Glutamatergic neuron (in vitro differentiated cells): Measurements from ENCODE around the gene THAP3. TPM values are rescaled to one million over a fixed set of nuclear protein-coding genes. Genes with fewer than 3 reads are reported as not detected.
"Not testable (repeated sequence)": the region's sequence is repeated elsewhere in the genome, so short reads cannot be mapped to it uniquely, and the experiment has no call there.

Source experiments
- DNase-seq: peaks from one replicate; pipeline ENCODE4 v3.0.0; 2022
- H3K27ac Mint-ChIP-seq: one replicate; pipeline ENCODE4 v1.8.0; 2020; ENCODE audit warnings: mild to moderate bottlenecking, mixed read lengths, inconsistent platforms; ENCODE audit not compliant: unreplicated experiment
- H3K27me3 Mint-ChIP-seq: one replicate; pipeline ENCODE4 v1.8.0; 2020; ENCODE audit warnings: mild to moderate bottlenecking, moderate library complexity, mixed read lengths, inconsistent platforms; ENCODE audit not compliant: unreplicated experiment
- H3K36me3 Mint-ChIP-seq: one replicate; pipeline ENCODE4 v1.8.0; 2020; ENCODE audit warnings: mild to moderate bottlenecking, mixed read lengths, inconsistent platforms; ENCODE audit not compliant: unreplicated experiment
- H3K4me1 Mint-ChIP-seq: one replicate; pipeline ENCODE4 v1.8.0; 2020; ENCODE audit warnings: mild to moderate bottlenecking, low read depth, mixed read lengths, inconsistent platforms; ENCODE audit not compliant: unreplicated experiment
- H3K4me3 Mint-ChIP-seq: one replicate; pipeline ENCODE4 v1.8.0; 2020; ENCODE audit warnings: mild to moderate bottlenecking, mixed read lengths, inconsistent platforms; ENCODE audit not compliant: unreplicated experiment
- H3K9me3 Mint-ChIP-seq: one replicate; pipeline ENCODE4 v1.8.0; 2020; ENCODE audit warnings: mild to moderate bottlenecking, moderate library complexity, mixed read lengths, inconsistent platforms; ENCODE audit not compliant: unreplicated experiment
- total RNA-seq: library from RNA; stranded (reverse); fragmentation: NEBNext Ultra II Directional; extraction: Animal tissue kit (Norgen Biotek cat#: 25700); gene quantifications from one replicate; pipeline ENCODE4 v1.2.1, GENCODE V29; 2021; ENCODE audit not compliant: unreplicated experiment
- TF ChIP-seq, protein P1 (sequence below): fragments of 200-600 bp; sonication (generic); IDR thresholded peaks from one replicate; pipeline ENCODE4 v1.5.0; 2021; ENCODE audit not compliant: partially characterized antibody, unreplicated experiment

THAP3 gene
- total RNA-seq, 1 donor from 2014 or later: 30.2 TPM

DNA sequence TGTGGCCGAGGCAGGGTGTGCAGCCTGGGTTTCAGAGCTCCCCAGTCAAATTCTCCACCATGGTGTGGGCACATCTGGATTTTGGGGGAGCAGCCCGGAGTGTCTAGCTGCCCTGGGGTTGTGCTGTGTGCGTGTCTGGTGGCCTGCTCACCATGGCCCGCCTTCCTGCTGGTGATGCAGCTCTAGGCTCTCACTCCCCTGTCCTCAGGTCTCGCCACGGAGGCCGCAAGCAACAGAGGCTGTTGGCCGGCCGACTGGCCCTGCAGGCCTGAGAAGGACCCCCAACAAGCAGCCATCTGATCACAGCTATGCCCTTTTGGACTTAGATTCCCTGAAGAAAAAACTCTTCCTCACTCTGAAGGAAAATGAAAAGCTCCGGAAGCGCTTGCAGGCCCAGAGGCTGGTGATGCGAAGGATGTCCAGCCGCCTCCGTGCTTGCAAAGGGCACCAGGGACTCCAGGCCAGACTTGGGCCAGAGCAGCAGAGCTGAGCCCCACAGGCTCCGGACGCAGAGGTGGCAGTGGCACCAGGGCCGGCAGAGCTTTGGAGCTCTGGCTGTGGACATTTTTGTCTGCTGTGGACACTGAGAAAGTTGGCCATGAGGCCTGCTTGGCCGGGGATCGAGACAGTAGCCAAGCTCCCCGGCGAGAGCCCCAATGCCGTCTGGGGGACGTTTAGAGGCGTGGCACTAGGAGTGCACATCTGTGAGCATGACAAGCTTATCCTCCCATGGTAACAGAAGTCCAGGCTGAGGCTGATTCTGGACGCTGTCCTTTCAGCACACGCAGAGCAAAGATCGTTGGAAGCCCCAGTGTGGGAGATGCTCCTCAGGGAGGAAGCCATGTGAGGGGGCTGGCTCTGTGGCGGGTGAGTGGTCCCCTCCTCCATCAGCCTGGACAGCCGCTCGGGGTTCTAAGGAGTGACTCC lies 8.2 kb downstream of the THAP3 start:
- Mint-ChIP-seq H3K9me3 (peaks cover 10% of the 10 kb centered on the region), H3K27ac (peak overlapping the region; percentile 49), H3K4me1 (peaks cover 10% of the 10 kb centered on the region), H3K27me3 (peaks cover 9% of the 10 kb centered on the region), H3K36me3 (no peaks in the 10 kb centered on the region), H3K4me3 (no peak overlapping the region)
- TF ChIP-seq, protein P1, sequence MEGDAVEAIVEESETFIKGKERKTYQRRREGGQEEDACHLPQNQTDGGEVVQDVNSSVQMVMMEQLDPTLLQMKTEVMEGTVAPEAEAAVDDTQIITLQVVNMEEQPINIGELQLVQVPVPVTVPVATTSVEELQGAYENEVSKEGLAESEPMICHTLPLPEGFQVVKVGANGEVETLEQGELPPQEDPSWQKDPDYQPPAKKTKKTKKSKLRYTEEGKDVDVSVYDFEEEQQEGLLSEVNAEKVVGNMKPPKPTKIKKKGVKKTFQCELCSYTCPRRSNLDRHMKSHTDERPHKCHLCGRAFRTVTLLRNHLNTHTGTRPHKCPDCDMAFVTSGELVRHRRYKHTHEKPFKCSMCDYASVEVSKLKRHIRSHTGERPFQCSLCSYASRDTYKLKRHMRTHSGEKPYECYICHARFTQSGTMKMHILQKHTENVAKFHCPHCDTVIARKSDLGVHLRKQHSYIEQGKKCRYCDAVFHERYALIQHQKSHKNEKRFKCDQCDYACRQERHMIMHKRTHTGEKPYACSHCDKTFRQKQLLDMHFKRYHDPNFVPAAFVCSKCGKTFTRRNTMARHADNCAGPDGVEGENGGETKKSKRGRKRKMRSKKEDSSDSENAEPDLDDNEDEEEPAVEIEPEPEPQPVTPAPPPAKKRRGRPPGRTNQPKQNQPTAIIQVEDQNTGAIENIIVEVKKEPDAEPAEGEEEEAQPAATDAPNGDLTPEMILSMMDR: no peak
- DNase-seq: no peak

DNA sequence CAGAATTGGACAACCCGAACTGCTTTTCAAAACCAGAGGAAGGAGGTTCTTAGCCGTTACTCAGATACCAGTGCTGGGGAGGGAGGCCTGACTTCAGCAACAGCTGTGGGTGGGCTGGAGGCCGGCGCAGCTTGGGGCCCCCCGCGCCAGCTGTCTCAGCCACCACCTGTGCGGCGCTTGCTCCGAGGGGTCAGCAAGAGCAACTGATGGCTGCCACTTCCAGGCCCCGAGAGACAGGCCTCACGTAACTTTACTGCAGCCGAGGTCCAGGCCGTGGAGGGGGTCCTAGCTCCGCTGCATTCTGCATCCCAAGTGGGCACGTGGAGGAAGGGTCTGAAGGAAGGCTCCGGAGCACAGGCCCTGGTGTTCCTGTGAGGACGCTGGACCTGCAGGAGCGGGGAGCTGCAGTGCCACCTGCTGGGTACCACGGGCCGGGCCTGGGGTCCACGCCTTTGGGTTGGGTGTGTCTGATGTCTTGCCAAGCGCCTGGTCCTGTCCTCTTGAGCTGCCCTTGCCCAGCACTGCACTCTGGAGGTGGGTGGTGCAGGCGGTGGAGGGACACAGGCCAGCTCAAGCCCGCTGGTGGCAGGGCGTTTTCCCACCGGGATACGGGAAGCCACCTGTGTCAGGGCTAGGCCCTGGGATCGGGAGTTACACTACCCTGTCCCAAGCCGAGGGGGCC lies 9.8 kb downstream of the THAP3 start:
- peaks cover 7% of the 10 kb centered on the region for H3K4me1 Mint-ChIP-seq
- peak; percentile 78 for DNase-seq
- H3K4me3 Mint-ChIP-seq: no peak overlapping the region
- H3K9me3 Mint-ChIP-seq: peaks cover 9% of the 10 kb centered on the region
- TF ChIP-seq, protein P1: peak; percentile 35
- H3K36me3 Mint-ChIP-seq: no peaks in the 10 kb centered on the region
- H3K27me3 Mint-ChIP-seq: peaks cover 5% of the 10 kb centered on the region
- peak overlapping the region; percentile 89 for H3K27ac Mint-ChIP-seq

DNA sequence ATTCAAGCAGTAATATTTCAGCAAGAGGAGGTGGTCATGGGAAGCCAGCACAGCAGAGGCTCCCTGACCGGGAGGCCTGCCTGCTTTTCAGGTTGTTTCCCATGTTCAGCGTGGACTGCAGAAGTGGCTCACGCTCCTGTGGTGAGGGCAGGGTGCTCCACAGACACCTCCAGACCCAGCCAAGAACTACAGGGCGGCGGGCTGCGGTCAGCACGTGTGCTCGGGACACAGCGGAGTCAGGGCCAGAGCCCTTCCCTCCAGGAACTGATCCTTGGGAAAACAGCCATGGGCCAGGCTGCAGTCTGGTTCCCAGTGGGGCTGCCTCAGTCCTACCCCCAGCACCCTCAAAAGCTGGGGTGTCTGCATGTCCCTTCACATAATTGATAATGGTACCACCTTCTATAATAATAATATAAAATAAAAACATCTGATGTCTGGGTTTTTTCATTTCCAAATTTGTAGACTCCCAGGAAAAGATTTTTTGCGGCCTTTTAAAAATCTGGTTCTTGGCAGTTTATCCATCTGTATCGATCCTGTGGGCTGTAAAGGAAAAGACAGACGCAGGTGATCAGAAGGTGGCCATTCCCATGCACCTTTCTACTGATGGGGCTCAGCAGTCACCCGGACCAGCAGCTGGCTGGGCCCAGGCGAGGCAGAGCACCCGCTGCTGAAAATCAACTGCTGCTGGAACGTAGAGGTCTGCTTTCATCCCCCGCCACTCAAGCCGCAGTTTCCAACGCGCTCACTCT lies 10.7 kb downstream of the THAP3 start:
- no peak for DNase-seq
- peaks cover 9% of the 10 kb centered on the region for H3K9me3 Mint-ChIP-seq

DNA sequence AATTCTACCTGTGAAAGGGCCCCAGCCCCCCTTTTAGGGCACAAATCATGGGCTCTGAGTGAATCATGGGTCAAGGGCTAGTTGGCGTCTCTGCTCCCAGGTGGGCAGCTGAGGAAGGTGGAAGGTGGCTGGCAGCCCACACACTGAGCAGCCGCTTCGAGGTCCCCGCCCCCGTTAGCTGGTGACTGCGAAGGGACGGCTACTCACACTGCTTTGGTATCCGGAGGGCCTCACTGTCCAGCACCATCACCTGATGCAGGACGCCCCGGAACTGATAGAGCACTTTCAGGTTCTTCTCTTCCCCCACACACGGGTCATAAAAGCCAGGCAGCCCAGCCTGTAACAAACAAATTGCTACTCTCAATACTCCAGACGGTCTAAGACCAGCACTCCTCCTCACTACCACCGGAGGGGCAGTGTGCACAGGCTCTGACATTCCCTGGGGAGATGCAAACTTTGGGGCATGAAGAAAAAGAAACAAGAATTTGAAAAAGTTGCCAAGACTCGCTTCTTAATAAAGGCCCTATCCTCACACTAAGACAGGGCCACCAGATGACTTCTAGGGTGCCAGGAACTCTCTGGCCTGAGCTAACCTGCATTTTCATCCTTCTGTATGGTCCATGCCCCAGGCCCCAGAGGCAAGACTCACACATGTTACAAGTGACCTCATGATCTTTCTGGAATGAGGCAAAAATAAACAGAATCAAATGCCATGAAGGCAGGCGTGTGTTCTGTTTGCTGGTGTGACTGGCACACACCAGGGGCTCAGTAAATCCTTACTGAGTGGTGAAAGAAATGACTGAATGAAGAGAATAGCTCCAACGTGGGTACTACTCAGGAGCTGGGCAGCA lies 11.5 kb downstream of the THAP3 start:
- Mint-ChIP-seq H3K36me3 (no peaks in the 10 kb centered on the region), H3K9me3 (peaks cover 9% of the 10 kb centered on the region), H3K4me3 (peak overlapping the region; percentile 25), H3K4me1 (peaks cover 7% of the 10 kb centered on the region), H3K27ac (no peak overlapping the region), H3K27me3 (peaks cover 5% of the 10 kb centered on the region)
- TF ChIP-seq, protein P1: no peak
- DNase-seq: no peak

More for the DNA sequence above, 10.7 kb downstream of the THAP3 start:
- Mint-ChIP-seq H3K36me3 (no peaks in the 10 kb centered on the region), H3K4me1 (peaks cover 7% of the 10 kb centered on the region), H3K4me3 (no peak overlapping the region), H3K27me3 (peaks cover 5% of the 10 kb centered on the region), H3K27ac (no peak overlapping the region)
- TF ChIP-seq, protein P1: no peak

DNA sequence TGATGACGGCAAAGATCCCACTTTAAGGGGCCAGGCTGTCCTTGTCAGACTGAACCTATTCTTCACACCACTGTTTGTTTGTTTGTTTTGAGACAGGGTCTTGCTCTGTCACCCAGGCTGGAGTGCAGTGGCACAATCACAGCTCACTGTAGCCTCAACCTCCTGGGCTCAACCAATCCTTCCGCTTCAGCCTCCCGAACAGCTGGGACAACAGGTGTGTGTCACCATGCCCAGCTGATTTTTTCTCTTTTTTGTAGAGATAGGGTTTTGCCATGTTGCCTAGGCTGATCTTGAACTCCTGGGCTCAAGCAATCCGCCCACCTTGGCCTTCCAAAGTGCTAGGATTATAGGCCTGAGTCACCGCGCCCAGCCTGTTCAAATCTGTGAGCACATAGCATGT lies 12.1 kb downstream of the THAP3 start:
- not testable (repeated sequence) for H3K27ac Mint-ChIP-seq, H3K4me1 Mint-ChIP-seq, H3K27me3 Mint-ChIP-seq, H3K36me3 Mint-ChIP-seq, DNase-seq, H3K9me3 Mint-ChIP-seq, H3K4me3 Mint-ChIP-seq
